Activated CD8-positive, alpha-beta memory T cell treated with anti-CD3 and anti-CD28 coated beads for 24 hours (primary cell): ENCODE data around the gene AHSP.
A peak's percentile ranks its signal among the peaks of the same experiment; 100 is the strongest.
"Not testable (repeated sequence)": the region's sequence is repeated elsewhere in the genome, so short reads cannot be mapped to it uniquely, and the experiment has no call there.

ENCODE experiments used
- DNase-seq: peaks from one replicate; pipeline ENCODE4 v3.0.0-alpha.2; 2020

The AHSP gene

GRCh38 chr16:31501226-31501965 lies 26.3 kb upstream of the AHSP start:
- no peak for DNase-seq

- no peak for DNase-seq
Measured at GRCh38 chr16:31501966-31502348, 25.7 kb upstream of the AHSP start.

GRCh38 chr16:31502981-31503380 lies 24.7 kb upstream of the AHSP start:
- no peak for DNase-seq

- DNase-seq, result not testable (repeated sequence)
Measured at GRCh38 chr16:31503555-31503954, 24.1 kb upstream of the AHSP start.

- no peak for DNase-seq
Measured at GRCh38 chr16:31504159-31504558, 23.5 kb upstream of the AHSP start.

- DNase-seq, result no peak
Measured at GRCh38 chr16:31505483-31505882, 22.2 kb upstream of the AHSP start.

GRCh38 chr16:31507617-31507928 lies 20.1 kb upstream of the AHSP start:
- DNase-seq, result no peak

GRCh38 chr16:31507929-31508705 lies 19.6 kb upstream of the AHSP start, which contains the start of gene RUSF1:
TSS of gene RUSF1 (minus strand) at chr16:31508391. CDS start at chr16:31508373, 18 bp downstream.
- peak; percentile 93 for DNase-seq

- no peak for DNase-seq
Measured at GRCh38 chr16:31508706-31509195, 18.9 kb upstream of the AHSP start.

- DNase-seq, result no peak
Measured at GRCh38 chr16:31513126-31513525, 14.6 kb upstream of the AHSP start.

- DNase-seq, result no peak
Measured at GRCh38 chr16:31513884-31514283, 13.8 kb upstream of the AHSP start.

GRCh38 chr16:31517800-31518402 lies 9.8 kb upstream of the AHSP start:
- DNase-seq, result no peak

GRCh38 chr16:31519759-31520431 lies 7.8 kb upstream of the AHSP start:
- DNase-seq, result no peak

- DNase-seq, result no peak
Measured at GRCh38 chr16:31521368-31521767, 6.3 kb upstream of the AHSP start.

GRCh38 chr16:31522071-31522470 lies 5.6 kb upstream of the AHSP start:
- DNase-seq, result no peak

- not testable (repeated sequence) for DNase-seq
Measured at GRCh38 chr16:31523768-31524167, 3.9 kb upstream of the AHSP start.

GRCh38 chr16:31525113-31525512 lies 2.6 kb upstream of the AHSP start:
- no peak for DNase-seq

GRCh38 chr16:31528523-31529107 lies 915 bp downstream of the AHSP start:
- DNase-seq, result no peak

GRCh38 chr16:31529108-31529936 lies 1.6 kb downstream of the AHSP start:
- DNase-seq, result no peak

- no peak for DNase-seq
Measured at GRCh38 chr16:31529937-31530312, 2.2 kb downstream of the AHSP start.

- DNase-seq, result no peak
Measured at GRCh38 chr16:31530405-31530804, 2.7 kb downstream of the AHSP start.

GRCh38 chr16:31531096-31531495 lies 3.4 kb downstream of the AHSP start:
- no peak for DNase-seq
